A673 (cell line): ENCODE results near the gene ERC1. TPM values are rescaled to one million over a fixed set of nuclear protein-coding genes. Genes with fewer than 3 reads are reported as not detected.

ENCODE experiments used
- BruUV-seq: library from RNA; stranded (reverse); fragments of 400-500 nt; replicated peaks from 2 replicates; lab custom pipeline; 2021; lab: Mats Ljungman, UMichigan
- CTCF ChIA-PET: fragments of 300-600 bp; sonication (Branson Sonifier 250); formaldehyde crosslinking; loops from one replicate; lab custom pipeline; 2022; ENCODE audit warnings: antibody characterized with exemption; lab: Charles Lee
- POLR2A ChIA-PET: fragments of 300-600 bp; sonication (Branson Sonifier 250); formaldehyde crosslinking; loops from one replicate; lab custom pipeline; 2022; ENCODE audit warnings: antibody characterized with exemption; ENCODE audit not compliant: low non-redundant PET; lab: Charles Lee
- DNase-seq: peaks from one replicate; pipeline ENCODE4 v3.0.0-alpha.2; 2015; ENCODE audit warnings: low spot score
- H3K27ac ChIP-seq: fragments of 200-600 bp; sonication (generic); 2 replicates; pipeline ENCODE4 v1.5.1; 2016; ENCODE audit warnings: mixed run types, low read depth, mild to moderate bottlenecking, mixed read lengths, antibody characterized with exemption, low read length; ENCODE audit not compliant: poor library complexity, severe bottlenecking
- H3K27me3 ChIP-seq: fragments of 200-600 bp; sonication (generic); replicated peaks from 2 replicates; pipeline ENCODE4 v1.6.1; 2017; ENCODE audit warnings: mixed run types, low read depth, mild to moderate bottlenecking, mixed read lengths, antibody characterized with exemption, low read length; ENCODE audit not compliant: insufficient read depth, poor library complexity
- H3K36me3 ChIP-seq: fragments of 200-600 bp; sonication (generic); 2 replicates; pipeline ENCODE4 v1.6.1; 2016; ENCODE audit warnings: mixed run types, mild to moderate bottlenecking, mixed read lengths, antibody characterized with exemption, low read length; ENCODE audit not compliant: insufficient read depth, poor library complexity, severe bottlenecking
- H3K4me1 ChIP-seq: fragments of 200-600 bp; sonication (generic); 2 replicates; pipeline ENCODE4 v1.6.1; 2017; ENCODE audit warnings: mixed run types, mild to moderate bottlenecking, mixed read lengths, antibody characterized with exemption, low read length; ENCODE audit not compliant: insufficient read depth, poor library complexity, severe bottlenecking
- H3K4me3 ChIP-seq: fragments of 200-600 bp; sonication (generic); 2 replicates; pipeline ENCODE4 v1.5.1; 2016; ENCODE audit warnings: low read depth, mixed run types, mild to moderate bottlenecking, mixed read lengths, low read length; ENCODE audit not compliant: poor library complexity, severe bottlenecking
- H3K9me3 ChIP-seq: fragments of 200-600 bp; sonication (generic); 2 replicates; pipeline ENCODE4 v1.6.1; 2016; ENCODE audit warnings: mixed run types, low read depth, mild to moderate bottlenecking, mixed read lengths, antibody characterized with exemption, low read length; ENCODE audit not compliant: poor library complexity, severe bottlenecking
- CTCF ChIP-seq: fragments of 300-800, 200-600 bp; sonication (generic); conservative IDR thresholded peaks from 2 replicates; pipeline ENCODE4 v1.5.1; 2017; ENCODE audit warnings: low read depth, mild to moderate bottlenecking, antibody characterized with exemption, low read length, moderate library complexity, mixed read lengths
- EZH2 ChIP-seq: fragments of 200-600 bp; sonication (generic); IDR thresholded peaks from 2 replicates; pipeline ENCODE4 v1.6.1; 2017; ENCODE audit warnings: borderline replicate concordance, low read depth, mild to moderate bottlenecking, mixed read lengths, antibody characterized with exemption, low read length; ENCODE audit not compliant: poor library complexity, severe bottlenecking
- intact Hi-C: fragments of 100-400 bp; cut with micrococcal nuclease; formaldehyde crosslinking; loops from one replicate; pipeline ENCODE4 v1.10.0; 2022; ENCODE audit not compliant: unreplicated experiment
- total RNA-seq: library from RNA; stranded (reverse); gene quantifications from 2 replicates; pipeline ENCODE4 v1.2.3, GENCODE V29; 2021

ERC1 gene
- total RNA-seq, 1 experiment from 2014 or later: 60.7 TPM

- ChIA-PET POLR2A (no interaction called here), CTCF (no interaction called here)
- no peaks in the 10 kb centered on the region for H3K36me3 ChIP-seq
- DNase-seq: no peak
- H3K27ac ChIP-seq: no peak overlapping the region
- H3K27me3 ChIP-seq: no peaks in the 10 kb centered on the region
- intact Hi-C loops: no loop called here
- H3K9me3 ChIP-seq: no peaks in the 10 kb centered on the region
- H3K4me1 ChIP-seq: no peaks in the 10 kb centered on the region
- no peak for TF ChIP-seq CTCF
- TF ChIP-seq EZH2: no peak
- H3K4me3 ChIP-seq: no peak overlapping the region
- no TSS peak for BruUV-seq
Measured at GRCh38 chr12:1496162-1496900, 505.3 kb downstream of the ERC1 start.

GRCh38 chr12:1497161-1497560 is 506.1 kb downstream of the ERC1 start:
- TF ChIP-seq EZH2 (no peak), CTCF (no peak)
- CTCF ChIA-PET: no interaction called here
- no peak for DNase-seq
- no peaks in the 10 kb centered on the region for H3K36me3 ChIP-seq
- BruUV-seq: no TSS peak
- no peaks in the 10 kb centered on the region for H3K27me3 ChIP-seq
- no peaks in the 10 kb centered on the region for H3K9me3 ChIP-seq
- H3K27ac ChIP-seq: no peak overlapping the region
- POLR2A ChIA-PET: no interaction called here
- intact Hi-C loops: no loop called here
- H3K4me3 ChIP-seq: no peak overlapping the region
- H3K4me1 ChIP-seq: no peaks in the 10 kb centered on the region

DNA sequence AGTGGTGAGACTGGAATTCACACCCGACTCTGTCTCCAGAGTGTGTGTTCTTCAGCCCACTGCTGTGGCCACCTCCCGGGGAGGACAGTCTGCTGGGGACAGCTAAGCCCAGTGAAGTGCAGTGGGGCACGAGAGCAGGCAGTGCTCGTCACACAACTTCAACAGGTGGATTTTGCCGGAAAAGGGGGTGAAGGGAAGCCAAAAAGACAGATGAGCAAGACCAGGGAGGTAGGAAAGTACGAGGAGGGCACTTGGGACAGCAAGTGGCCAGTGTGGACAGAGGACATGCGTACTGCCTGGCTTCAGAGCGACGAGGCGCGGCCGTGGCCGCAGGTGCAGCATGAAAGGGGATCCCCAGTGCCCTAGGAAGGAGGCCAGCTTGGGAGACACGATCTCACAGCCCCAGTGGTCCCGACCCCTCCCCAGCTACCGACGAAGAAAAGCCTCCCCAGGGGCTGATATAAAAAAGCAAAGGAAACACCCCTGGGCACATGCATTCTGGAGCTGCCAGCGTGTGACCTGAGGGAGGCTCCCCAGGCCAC is 507.2 kb downstream of the ERC1 start:
- BruUV-seq: no TSS peak
- Histone ChIP-seq H3K27ac (no peak overlapping the region), H3K9me3 (no peaks in the 10 kb centered on the region), H3K4me3 (no peak overlapping the region), H3K4me1 (no peaks in the 10 kb centered on the region), H3K27me3 (no peaks in the 10 kb centered on the region), H3K36me3 (no peaks in the 10 kb centered on the region)
- TF ChIP-seq CTCF: no peak
- ChIA-PET POLR2A (no interaction called here), CTCF (no interaction called here)
- no peak for DNase-seq
- intact Hi-C loops: no loop called here
